Mesendoderm (in vitro differentiated cells): ENCODE results near the gene MPG.

Experiments used
- DNase-seq: peaks from one replicate; pipeline ENCODE4 v3.0.0; 2013
- H2AK5ac ChIP-seq: 2 replicates; pipeline ENCODE4 v1.6.1; 2013; ENCODE audit warnings: low read length, inconsistent platforms
- H2BK120ac ChIP-seq: 2 replicates; pipeline ENCODE4 v1.6.1; 2013; ENCODE audit warnings: low read depth, mild to moderate bottlenecking, low read length, moderate library complexity, mixed read lengths
- H2BK15ac ChIP-seq: replicated peaks from 2 replicates; pipeline ENCODE4 v1.6.1; 2013; ENCODE audit warnings: low read depth, mild to moderate bottlenecking, moderate library complexity
- H2BK5ac ChIP-seq: 2 replicates; pipeline ENCODE4 v1.6.1; 2013; ENCODE audit warnings: low read length, inconsistent platforms
- H3K18ac ChIP-seq: 2 replicates; pipeline ENCODE4 v1.6.1; 2013; ENCODE audit warnings: mild to moderate bottlenecking, low read length, mixed read lengths
- H3K23ac ChIP-seq: one replicate; pipeline ENCODE4 v1.6.1; 2013; ENCODE audit warnings: low read length
- H3K27ac ChIP-seq: 2 replicates; pipeline ENCODE4 v1.5.1; 2013; ENCODE audit warnings: low read depth, mild to moderate bottlenecking, inconsistent platforms, low read length, moderate library complexity
- H3K27me3 ChIP-seq: 2 replicates; pipeline ENCODE4 v1.6.1; 2013; ENCODE audit warnings: low read length, control low read depth, mild to moderate bottlenecking, inconsistent platforms; ENCODE audit not compliant: insufficient read depth, poor library complexity
- H3K36me3 ChIP-seq: 2 replicates; pipeline ENCODE4 v1.6.1; 2013; ENCODE audit warnings: low read length, inconsistent platforms; ENCODE audit not compliant: control insufficient read depth, insufficient read depth
- H3K4ac ChIP-seq: one replicate; pipeline ENCODE4 v1.6.1; 2013; ENCODE audit warnings: low read depth, mild to moderate bottlenecking, low read length, moderate library complexity
- H3K4me1 ChIP-seq: 2 replicates; pipeline ENCODE4 v1.6.1; 2013; ENCODE audit warnings: low read depth, low read length, inconsistent platforms; ENCODE audit not compliant: control insufficient read depth
- H3K4me2 ChIP-seq: 2 replicates; pipeline ENCODE4 v1.6.1; 2013; ENCODE audit warnings: low read length
- H3K4me3 ChIP-seq: 2 replicates; pipeline ENCODE4 v1.5.1; 2013; ENCODE audit warnings: mild to moderate bottlenecking, low read length
- H3K56ac ChIP-seq: one replicate; pipeline ENCODE4 v1.6.1; 2013; ENCODE audit warnings: low read length
- H3K79me1 ChIP-seq: 2 replicates; pipeline ENCODE4 v1.6.1; 2013; ENCODE audit warnings: low read length, inconsistent platforms
- H3K79me2 ChIP-seq: 2 replicates; pipeline ENCODE4 v1.6.1; 2013; ENCODE audit warnings: mild to moderate bottlenecking, low read length; ENCODE audit not compliant: control insufficient read depth, insufficient read depth
- H3K9ac ChIP-seq: 2 replicates; pipeline ENCODE4 v1.6.1; 2013; ENCODE audit warnings: low read length, inconsistent platforms
- H4K5ac ChIP-seq: one replicate; pipeline ENCODE4 v1.6.1; 2013; ENCODE audit warnings: low read length
- H4K8ac ChIP-seq: one replicate; pipeline ENCODE4 v1.6.1; 2013; ENCODE audit warnings: low read depth, mild to moderate bottlenecking, control low read depth, low read length, moderate library complexity
- WGBS: extraction: QIAGEN DNeasy Blood & Tissue Kit; methylation state at CpG from one replicate; pipeline ENCODE4 v1.1.7; 2013; ENCODE audit warnings: low lambda C conversion rate, missing lambda C conversion rate; ENCODE audit not compliant: insufficient coverage; ENCODE audit errors: extremely low coverage; 5-methylcytosine and 5-hydroxymethylcytosine counted together

Gene MPG

GRCh38 chr16:125011-125410 is 47.0 kb downstream of the MPG start:
- no peak overlapping the region for H3K23ac ChIP-seq
- no peaks in the 10 kb centered on the region for H3K79me2 ChIP-seq
- H3K56ac ChIP-seq = no peak overlapping the region
- no peak overlapping the region for H4K8ac ChIP-seq
- H2BK120ac ChIP-seq = no peak overlapping the region
- H3K4me1 ChIP-seq = no peaks in the 10 kb centered on the region
- no peaks in the 10 kb centered on the region for H3K36me3 ChIP-seq
- no peak overlapping the region for H3K9ac ChIP-seq
- H2BK15ac ChIP-seq = no peak overlapping the region
- no peaks in the 10 kb centered on the region for H3K79me1 ChIP-seq
- H3K4me3 ChIP-seq = no peak overlapping the region
- WGBS = no CpG with 5 or more reads among the region's 3 CpGs
- no peak overlapping the region for H3K27ac ChIP-seq
- H2BK5ac ChIP-seq = no peak overlapping the region
- H2AK5ac ChIP-seq = no peak overlapping the region
- H4K5ac ChIP-seq = no peak overlapping the region
- DNase-seq = no peak
- H3K4me2 ChIP-seq = no peak overlapping the region
- H3K4ac ChIP-seq = no peak overlapping the region
- no peaks in the 10 kb centered on the region for H3K27me3 ChIP-seq
- H3K18ac ChIP-seq = no peak overlapping the region

GRCh38 chr16:129075-129474 is 51.0 kb downstream of the MPG start:
- Histone ChIP-seq H3K23ac (no peak overlapping the region), H4K5ac (no peak overlapping the region), H3K27me3 (no peaks in the 10 kb centered on the region), H2BK5ac (no peak overlapping the region), H2BK15ac (no peak overlapping the region), H2BK120ac (no peak overlapping the region), H3K4me1 (no peaks in the 10 kb centered on the region), H3K4me2 (no peak overlapping the region), H2AK5ac (no peak overlapping the region), H3K9ac (no peak overlapping the region), H3K79me2 (no peaks in the 10 kb centered on the region), H3K18ac (no peak overlapping the region), H3K27ac (no peak overlapping the region), H3K79me1 (no peaks in the 10 kb centered on the region), H3K4ac (no peak overlapping the region), H3K56ac (no peak overlapping the region), H3K4me3 (no peak overlapping the region), H3K36me3 (no peaks in the 10 kb centered on the region), H4K8ac (no peak overlapping the region)
- DNase-seq = no peak
- WGBS = no CpG with 5 or more reads among the region's 2 CpGs

GRCh38 chr16:130533-131173 is 52.6 kb downstream of the MPG start:
- H2BK120ac ChIP-seq = no peak overlapping the region
- no peak overlapping the region for H3K23ac ChIP-seq
- no peak overlapping the region for H3K18ac ChIP-seq
- H4K5ac ChIP-seq = no peak overlapping the region
- H3K4me1 ChIP-seq = no peaks in the 10 kb centered on the region
- WGBS = no CpG with 5 or more reads among the region's 15 CpGs
- H3K79me2 ChIP-seq = no peaks in the 10 kb centered on the region
- no peak overlapping the region for H3K56ac ChIP-seq
- no peak overlapping the region for H4K8ac ChIP-seq
- H3K4me3 ChIP-seq = no peak overlapping the region
- H2AK5ac ChIP-seq = no peak overlapping the region
- DNase-seq = no peak
- no peaks in the 10 kb centered on the region for H3K27me3 ChIP-seq
- H3K4me2 ChIP-seq = no peak overlapping the region
- no peak overlapping the region for H2BK5ac ChIP-seq
- no peaks in the 10 kb centered on the region for H3K79me1 ChIP-seq
- no peak overlapping the region for H2BK15ac ChIP-seq
- no peak overlapping the region for H3K27ac ChIP-seq
- H3K36me3 ChIP-seq = no peaks in the 10 kb centered on the region
- H3K9ac ChIP-seq = no peak overlapping the region
- no peak overlapping the region for H3K4ac ChIP-seq

GRCh38 chr16:132120-132519 is 54.1 kb downstream of the MPG start:
- no peak overlapping the region for H3K18ac ChIP-seq
- no peaks in the 10 kb centered on the region for H3K79me1 ChIP-seq
- no peak overlapping the region for H2BK15ac ChIP-seq
- H3K4ac ChIP-seq = no peak overlapping the region
- H2BK5ac ChIP-seq = no peak overlapping the region
- no peak for DNase-seq
- no peaks in the 10 kb centered on the region for H3K27me3 ChIP-seq
- H3K79me2 ChIP-seq = no peaks in the 10 kb centered on the region
- no CpG with 5 or more reads among the region's 7 CpGs for WGBS
- no peaks in the 10 kb centered on the region for H3K36me3 ChIP-seq
- no peaks in the 10 kb centered on the region for H3K4me1 ChIP-seq
- no peak overlapping the region for H3K9ac ChIP-seq
- no peak overlapping the region for H3K4me3 ChIP-seq
- H3K4me2 ChIP-seq = no peak overlapping the region
- no peak overlapping the region for H3K23ac ChIP-seq
- no peak overlapping the region for H3K56ac ChIP-seq
- H4K8ac ChIP-seq = no peak overlapping the region
- H4K5ac ChIP-seq = no peak overlapping the region
- no peak overlapping the region for H3K27ac ChIP-seq
- no peak overlapping the region for H2BK120ac ChIP-seq
- H2AK5ac ChIP-seq = no peak overlapping the region

- no peak overlapping the region for H3K23ac ChIP-seq
- no peak overlapping the region for H2AK5ac ChIP-seq
- H3K4me1 ChIP-seq = no peaks in the 10 kb centered on the region
- no peak overlapping the region for H3K9ac ChIP-seq
- H3K4me3 ChIP-seq = no peak overlapping the region
- DNase-seq = no peak
- no peak overlapping the region for H2BK15ac ChIP-seq
- H3K56ac ChIP-seq = no peak overlapping the region
- no peaks in the 10 kb centered on the region for H3K27me3 ChIP-seq
- no peak overlapping the region for H2BK120ac ChIP-seq
- H3K79me2 ChIP-seq = no peaks in the 10 kb centered on the region
- no CpG with 5 or more reads among the region's 2 CpGs for WGBS
- no peak overlapping the region for H3K4ac ChIP-seq
- no peak overlapping the region for H3K4me2 ChIP-seq
- no peak overlapping the region for H3K18ac ChIP-seq
- peaks cover 1% of the 10 kb centered on the region for H3K79me1 ChIP-seq
- no peak overlapping the region for H4K5ac ChIP-seq
- H3K36me3 ChIP-seq = no peaks in the 10 kb centered on the region
- no peak overlapping the region for H2BK5ac ChIP-seq
- H3K27ac ChIP-seq = no peak overlapping the region
- no peak overlapping the region for H4K8ac ChIP-seq
Observed at GRCh38 chr16:133716-134115, 55.7 kb downstream of the MPG start.
